ENCODE measurements around the gene TAOK3.

- TF ChIP-seq CTCF (conservative IDR thresholded peaks at IDR 0.05 in 1 of 2, IDR thresholded peaks at IDR 0.05 in 1 of 2; ENCODE audit: extremely low read depth in 1 of 2, insufficient read depth in 1 of 2, low read depth in 1 of 2, low read length in 2 of 2), result no peak
- TF ChIP-seq EZH2 (IDR thresholded peaks at IDR 0.05; ENCODE audit: borderline replicate concordance, low read length), result no peak
Observed at GRCh38 chr12:118397708-118398440, 25.2 kb upstream of the TAOK3 start.
